GM12878 (cell line): Measurements from ENCODE around the gene RSPRY1. TPM values are rescaled to one million over a fixed set of nuclear protein-coding genes. Genes with fewer than 3 reads are reported as not detected.

Experiments
- ATAC-seq: fragments of 200-7000 bp; cut with Tn5 transposase; 3 replicates; pipeline ENCODE4 v1.9.1; 2020; ENCODE audit warnings: mild to moderate bottlenecking, moderate library complexity
- BruUV-seq: library from RNA; stranded (reverse); fragments of 400-500 nt; replicated peaks from 2 replicates; lab custom pipeline; 2021; lab: Mats Ljungman, UMichigan
- CTCF ChIA-PET: fragments of 300-600 bp; sonication (Branson Sonifier 250); formaldehyde crosslinking; extraction: SDS; loops from one replicate; lab custom pipeline; 2021; ENCODE audit warnings: inconsistent platforms; lab: Yijun Ruan, JAX
- POLR2A ChIA-PET: fragments of 350-600 bp; formaldehyde crosslinking; extraction: SDS; loops from one replicate; lab custom pipeline; 2021; ENCODE audit warnings: inconsistent platforms; lab: Charles Lee
- RAD21 ChIA-PET: fragments of 300-600 bp; sonication (Branson Sonifier 250); formaldehyde crosslinking; loops from one replicate; lab custom pipeline; 2023; ENCODE audit warnings: antibody characterized with exemption; ENCODE audit not compliant: unreplicated experiment; lab: Charles Lee
- SMC1A ChIA-PET: fragments of 300-600 bp; sonication (Branson Sonifier 250); formaldehyde crosslinking; loops from one replicate; lab custom pipeline; 2023; ENCODE audit not compliant: unreplicated experiment, uncharacterized antibody; lab: Charles Lee
- DNase-seq: peaks from one replicate; pipeline ENCODE4 v3.0.0-alpha.2; 2011; ENCODE audit warnings: low read depth, low spot score
- FAIRE-seq: peaks from 3 replicates; lab custom pipeline; 2011; peaks lifted over from hg19 to GRCh38; lab: Jason Lieb, UNC
- H2AFZ ChIP-seq: 2 replicates; pipeline ENCODE4 v1.6.0; 2011; ENCODE audit warnings: low read depth, low read length, control low read depth; ENCODE audit not compliant: control insufficient read depth
- H3K27ac ChIP-seq: 2 replicates; pipeline ENCODE4 v1.5.1; 2011; ENCODE audit warnings: control low read depth; ENCODE audit not compliant: control insufficient read depth, insufficient read depth
- H3K27me3 ChIP-seq, 2 experiments: replicated peaks in 1 of 2; 2 replicates each; pipeline versions ENCODE4 v1.6.0 to v1.6.1; 2011; ENCODE audit warnings: low read length in 1 of 2; ENCODE audit not compliant: control insufficient read depth in 2 of 2, insufficient read depth in 2 of 2
- H3K36me3 ChIP-seq, 2 experiments: 2 replicates each; pipeline ENCODE4 v1.5.1; 2011; ENCODE audit warnings: low read length in 1 of 2; ENCODE audit not compliant: control insufficient read depth in 2 of 2, insufficient read depth in 2 of 2
- H3K4me1 ChIP-seq: 2 replicates; pipeline ENCODE4 v1.6.1; 2011; ENCODE audit warnings: mild to moderate bottlenecking, low read length, moderate library complexity, mixed read lengths; ENCODE audit not compliant: control insufficient read depth, insufficient read depth
- H3K4me2 ChIP-seq: 2 replicates; pipeline ENCODE4 v1.6.0; 2011; ENCODE audit warnings: control low read depth; ENCODE audit not compliant: control insufficient read depth, insufficient read depth
- H3K4me3 ChIP-seq: fragments of 200-600 bp; sonication (generic); 2 replicates; pipeline ENCODE4 v1.5.1; 2016
- H3K79me2 ChIP-seq: 2 replicates; pipeline ENCODE4 v1.6.0; 2011; ENCODE audit warnings: low read length; ENCODE audit not compliant: control insufficient read depth, insufficient read depth
- H3K9ac ChIP-seq: 2 replicates; pipeline ENCODE4 v1.8.0; 2011; ENCODE audit warnings: low read length, control low read depth, mixed read lengths; ENCODE audit not compliant: control insufficient read depth, insufficient read depth
- H3K9me3 ChIP-seq: replicated peaks from 3 replicates; pipeline ENCODE4 v1.5.1; 2011; ENCODE audit warnings: mild to moderate bottlenecking, low read length; ENCODE audit not compliant: control insufficient read depth, insufficient read depth
- H4K20me1 ChIP-seq: 2 replicates; pipeline ENCODE4 v1.6.0; 2011; ENCODE audit not compliant: control insufficient read depth, insufficient read depth
- BHLHE40 ChIP-seq, 2 experiments: fragments of 450-650 bp in 1 of 2; IDR thresholded peaks; 2 replicates each; pipeline ENCODE4 v1.6.1; 2011 to 2017; ENCODE audit warnings: low read depth in 2 of 2, borderline replicate concordance in 1 of 2, improper control_type of control experiment in 1 of 2, low read length in 1 of 2, mild to moderate bottlenecking in 1 of 2
- BMI1 ChIP-seq: fragments of 450-650 bp; IDR thresholded peaks from 2 replicates; pipeline ENCODE4 v1.6.1; 2016; ENCODE audit warnings: mild to moderate bottlenecking, moderate library complexity, borderline replicate concordance
- GATAD2B ChIP-seq: fragments of 450-650 bp; conservative IDR thresholded peaks from 2 replicates; pipeline ENCODE4 v1.6.1; 2017; ENCODE audit warnings: low read depth, mild to moderate bottlenecking, moderate library complexity
- HCFC1 ChIP-seq: fragments of 150-350 bp; IDR thresholded peaks from 2 replicates; pipeline ENCODE4 v1.6.1; 2014; ENCODE audit warnings: low read length
- MXI1 ChIP-seq: fragments of 150-350 bp; IDR thresholded peaks from 2 replicates; pipeline ENCODE4 v1.6.1; 2011; ENCODE audit warnings: low read depth, mild to moderate bottlenecking, inconsistent platforms, low read length, improper control_type of control experiment
- NR2C2 ChIP-seq: IDR thresholded peaks from 2 replicates; pipeline ENCODE4 v1.6.1; 2011; ENCODE audit warnings: borderline replicate concordance, low read depth; ENCODE audit not compliant: control insufficient read depth, insufficient read length
- PAX8 ChIP-seq: fragments of 450-650 bp; IDR thresholded peaks from 2 replicates; pipeline ENCODE4 v1.6.1; 2017; ENCODE audit warnings: mild to moderate bottlenecking, moderate library complexity
- RCOR1 ChIP-seq: conservative IDR thresholded peaks from 2 replicates; pipeline ENCODE4 v1.6.1; 2012; ENCODE audit warnings: low read depth, low read length, improper control_type of control experiment
- SMAD1 ChIP-seq: fragments of 450-650 bp; IDR thresholded peaks from 2 replicates; pipeline ENCODE4 v1.6.1; 2018; ENCODE audit warnings: mild to moderate bottlenecking, low read depth; ENCODE audit not compliant: partially characterized antibody
- STAT3 ChIP-seq: IDR thresholded peaks from 2 replicates; pipeline ENCODE4 v1.6.1; 2011; ENCODE audit warnings: low read depth, low read length, improper control_type of control experiment
- YY1 ChIP-seq: IDR thresholded peaks from 2 replicates; pipeline ENCODE4 v1.6.1; 2011; ENCODE audit warnings: low read depth, mild to moderate bottlenecking, low read length
- ZNF622 ChIP-seq: fragments of 450-650 bp; IDR thresholded peaks from 2 replicates; pipeline ENCODE4 v1.6.1; 2017; ENCODE audit warnings: mild to moderate bottlenecking, inconsistent platforms
- WGBS: methylation state at CpG from one replicate; pipeline ENCODE4 v1.1.6; 2016; ENCODE audit warnings: low lambda C conversion rate; ENCODE audit not compliant: insufficient replicate concordance, insufficient coverage; ENCODE audit errors: missing lambda C conversion rate; 5-methylcytosine and 5-hydroxymethylcytosine counted together
- in situ Hi-C: fragments of 300-500 bp; cut with MboI; formaldehyde crosslinking; loops from 9 replicates; pipeline ENCODE4 v1.14.3; 2018; ENCODE audit warnings: mixed read lengths
- intact Hi-C: fragments of 100-400 bp; cut with micrococcal nuclease; formaldehyde crosslinking; loops from one replicate; pipeline ENCODE4 v1.14.2; 2022; ENCODE audit not compliant: unreplicated experiment
- polyA plus RNA-seq, 11 experiments: library from polyadenylated mRNA; depleted of rRNA in 4 of 11; unstranded in 6 of 11; stranded (reverse) in 5 of 11; fragments of >200 nt; fragmentation: Nextera tagmentation in 4 of 11; fragmentation: Illumina TruSeq in 1 of 11; extraction: Ambion mirVana in 4 of 11; extraction: Trizol in 1 of 11; gene quantifications; 1 replicate in 1 of 11; 2 replicates in 10 of 11; pipeline versions ENCODE4 v1.2.1 to v1.2.3, GENCODE V29; 2011 to 2016; ENCODE audit warnings: inconsistent platforms in 2 of 11, missing spikeins in 2 of 11, low read depth in 1 of 11
- total RNA-seq, 4 experiments: library from RNA; depleted of rRNA in 3 of 4; stranded (reverse); fragments of >200 nt in 3 of 4; fragmentation: Illumina TruSeq in 1 of 4; extraction: Trizol in 1 of 4; gene quantifications; 2 replicates each; pipeline versions ENCODE4 v1.2.1 to v1.2.3, GENCODE V29; 2013 to 2021
- TF ChIP-seq, protein P1 (sequence below): fragments of 450-650 bp; IDR thresholded peaks from 2 replicates; pipeline ENCODE4 v1.6.1; 2017; ENCODE audit warnings: borderline replicate concordance
- TF ChIP-seq, protein P2 (sequence below): fragments of 450-650 bp; IDR thresholded peaks from 2 replicates; pipeline ENCODE4 v1.6.1; 2017; ENCODE audit warnings: mild to moderate bottlenecking, low read depth, inconsistent platforms; ENCODE audit not compliant: poor library complexity, severe bottlenecking
- TF ChIP-seq, protein P3 (sequence below): fragments of 450-650 bp; IDR thresholded peaks from 2 replicates; pipeline ENCODE4 v1.6.1; 2017; ENCODE audit warnings: mild to moderate bottlenecking, moderate library complexity

Gene RSPRY1
- total and polyA plus RNA-seq, 10 of the 15 experiments (the other 5 are each of a cell fraction or from before 2014, with no cell fraction given), result 18.5 to 57.0 (median 41.2) TPM

DNA sequence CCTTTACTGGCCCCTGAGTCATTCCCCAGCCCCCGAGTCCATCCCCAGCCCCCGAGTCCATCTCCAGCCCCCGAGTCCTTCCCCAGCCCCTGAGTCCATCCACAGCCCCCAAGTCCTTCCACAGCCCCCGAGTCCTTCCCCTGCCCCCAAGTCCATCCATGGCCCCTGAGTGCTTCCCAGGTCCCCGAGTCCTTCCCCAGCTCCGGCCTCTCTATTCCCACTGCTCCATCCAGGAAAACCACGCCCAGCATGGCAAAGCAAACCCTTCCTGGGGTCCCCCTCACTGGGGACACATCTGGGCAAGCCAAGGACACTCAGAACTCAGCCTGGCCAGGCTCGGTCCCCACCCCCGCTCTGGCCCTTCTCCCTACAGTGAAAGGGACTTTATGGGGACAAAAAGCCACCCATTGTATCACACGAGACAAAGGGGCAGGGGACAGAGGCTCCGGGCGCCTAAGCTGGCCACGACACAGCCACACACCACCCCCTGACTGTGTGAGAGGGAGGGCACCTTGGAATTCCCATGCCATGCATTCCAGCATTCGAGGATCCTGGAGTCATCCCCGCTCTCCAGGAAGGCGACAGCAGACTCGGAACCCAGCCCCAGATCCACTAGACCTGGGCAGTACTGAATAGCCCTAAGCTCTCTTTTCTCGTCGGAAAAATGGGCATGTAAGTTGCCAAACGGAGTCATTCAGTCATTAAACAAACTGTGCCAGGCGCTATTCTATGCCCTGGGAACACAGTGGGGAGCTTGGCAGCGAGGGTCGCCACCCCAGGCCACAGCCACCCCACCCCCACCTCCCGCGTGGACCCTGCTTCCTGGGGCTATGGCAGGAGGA is 84.3 kb downstream of the RSPRY1 start (continued):
- no peak for TF ChIP-seq RCOR1
- TF ChIP-seq STAT3, result no peak
- TF ChIP-seq, protein P1, sequence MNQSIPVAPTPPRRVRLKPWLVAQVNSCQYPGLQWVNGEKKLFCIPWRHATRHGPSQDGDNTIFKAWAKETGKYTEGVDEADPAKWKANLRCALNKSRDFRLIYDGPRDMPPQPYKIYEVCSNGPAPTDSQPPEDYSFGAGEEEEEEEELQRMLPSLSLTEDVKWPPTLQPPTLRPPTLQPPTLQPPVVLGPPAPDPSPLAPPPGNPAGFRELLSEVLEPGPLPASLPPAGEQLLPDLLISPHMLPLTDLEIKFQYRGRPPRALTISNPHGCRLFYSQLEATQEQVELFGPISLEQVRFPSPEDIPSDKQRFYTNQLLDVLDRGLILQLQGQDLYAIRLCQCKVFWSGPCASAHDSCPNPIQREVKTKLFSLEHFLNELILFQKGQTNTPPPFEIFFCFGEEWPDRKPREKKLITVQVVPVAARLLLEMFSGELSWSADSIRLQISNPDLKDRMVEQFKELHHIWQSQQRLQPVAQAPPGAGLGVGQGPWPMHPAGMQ, result no peak

DNA sequence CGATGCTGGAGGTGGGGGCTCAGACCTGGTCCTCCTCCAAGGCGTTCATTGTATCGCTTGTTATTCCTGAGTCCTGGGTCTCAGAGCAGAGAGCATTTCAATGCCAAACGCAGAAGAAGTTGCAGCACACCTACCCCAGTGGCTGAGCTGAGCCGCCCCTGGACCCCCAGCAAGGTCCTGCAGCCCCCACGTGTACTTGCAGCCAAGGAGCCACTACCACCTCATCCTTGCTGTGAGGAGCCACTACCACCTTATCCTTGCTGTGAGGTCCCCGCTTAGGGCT is 84.9 kb downstream of the RSPRY1 start:
- ChIA-PET POLR2A (interaction anchor here (0.6 kb wide), 1 partner anchor 58 kb away, joined by 5 read pairs; no protein-coding TSS in a partner anchor), RAD21 (no interaction called here), CTCF (no interaction called here), SMC1A (no interaction called here)
- no TSS peak for BruUV-seq
- in situ Hi-C loops (no loop called here), intact Hi-C loops (no loop called here)
- Histone ChIP-seq H3K27me3 (no peaks in the 10 kb centered on the region), H3K27ac (no peak overlapping the region), H3K9me3 (no peaks in the 10 kb centered on the region), H3K9ac (no peak overlapping the region), H4K20me1 (no peaks in the 10 kb centered on the region), H3K4me2 (no peak overlapping the region), H3K4me3 (no peak overlapping the region), H3K79me2 (no peaks in the 10 kb centered on the region), H3K4me1 (no peaks in the 10 kb centered on the region), H3K36me3 (no peaks in the 10 kb centered on the region), H2AFZ (no peak overlapping the region)
- 59% methylated on average over 7 of the region's 7 CpGs for WGBS
- ATAC-seq (no peak), FAIRE-seq (no peak), DNase-seq (no peak)
- TF ChIP-seq YY1 (no peak), PAX8 (no peak), BHLHE40 (IDR thresholded peaks at IDR 0.05; ENCODE audit: borderline replicate concordance in 1 of 2, low read depth in 2 of 2, low read length in 1 of 2) (no peak), HCFC1 (no peak), NR2C2 (no peak), GATAD2B (no peak), BMI1 (no peak), SMAD1 (no peak), ZNF622 (no peak), MXI1 (no peak)
- TF ChIP-seq, protein P2, sequence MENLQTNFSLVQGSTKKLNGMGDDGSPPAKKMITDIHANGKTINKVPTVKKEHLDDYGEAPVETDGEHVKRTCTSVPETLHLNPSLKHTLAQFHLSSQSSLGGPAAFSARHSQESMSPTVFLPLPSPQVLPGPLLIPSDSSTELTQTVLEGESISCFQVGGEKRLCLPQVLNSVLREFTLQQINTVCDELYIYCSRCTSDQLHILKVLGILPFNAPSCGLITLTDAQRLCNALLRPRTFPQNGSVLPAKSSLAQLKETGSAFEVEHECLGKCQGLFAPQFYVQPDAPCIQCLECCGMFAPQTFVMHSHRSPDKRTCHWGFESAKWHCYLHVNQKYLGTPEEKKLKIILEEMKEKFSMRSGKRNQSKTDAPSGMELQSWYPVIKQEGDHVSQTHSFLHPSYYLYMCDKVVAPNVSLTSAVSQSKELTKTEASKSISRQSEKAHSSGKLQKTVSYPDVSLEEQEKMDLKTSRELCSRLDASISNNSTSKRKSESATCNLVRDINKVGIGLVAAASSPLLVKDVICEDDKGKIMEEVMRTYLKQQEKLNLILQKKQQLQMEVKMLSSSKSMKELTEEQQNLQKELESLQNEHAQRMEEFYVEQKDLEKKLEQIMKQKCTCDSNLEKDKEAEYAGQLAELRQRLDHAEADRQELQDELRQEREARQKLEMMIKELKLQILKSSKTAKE, result no peak
- TF ChIP-seq, protein P3, sequence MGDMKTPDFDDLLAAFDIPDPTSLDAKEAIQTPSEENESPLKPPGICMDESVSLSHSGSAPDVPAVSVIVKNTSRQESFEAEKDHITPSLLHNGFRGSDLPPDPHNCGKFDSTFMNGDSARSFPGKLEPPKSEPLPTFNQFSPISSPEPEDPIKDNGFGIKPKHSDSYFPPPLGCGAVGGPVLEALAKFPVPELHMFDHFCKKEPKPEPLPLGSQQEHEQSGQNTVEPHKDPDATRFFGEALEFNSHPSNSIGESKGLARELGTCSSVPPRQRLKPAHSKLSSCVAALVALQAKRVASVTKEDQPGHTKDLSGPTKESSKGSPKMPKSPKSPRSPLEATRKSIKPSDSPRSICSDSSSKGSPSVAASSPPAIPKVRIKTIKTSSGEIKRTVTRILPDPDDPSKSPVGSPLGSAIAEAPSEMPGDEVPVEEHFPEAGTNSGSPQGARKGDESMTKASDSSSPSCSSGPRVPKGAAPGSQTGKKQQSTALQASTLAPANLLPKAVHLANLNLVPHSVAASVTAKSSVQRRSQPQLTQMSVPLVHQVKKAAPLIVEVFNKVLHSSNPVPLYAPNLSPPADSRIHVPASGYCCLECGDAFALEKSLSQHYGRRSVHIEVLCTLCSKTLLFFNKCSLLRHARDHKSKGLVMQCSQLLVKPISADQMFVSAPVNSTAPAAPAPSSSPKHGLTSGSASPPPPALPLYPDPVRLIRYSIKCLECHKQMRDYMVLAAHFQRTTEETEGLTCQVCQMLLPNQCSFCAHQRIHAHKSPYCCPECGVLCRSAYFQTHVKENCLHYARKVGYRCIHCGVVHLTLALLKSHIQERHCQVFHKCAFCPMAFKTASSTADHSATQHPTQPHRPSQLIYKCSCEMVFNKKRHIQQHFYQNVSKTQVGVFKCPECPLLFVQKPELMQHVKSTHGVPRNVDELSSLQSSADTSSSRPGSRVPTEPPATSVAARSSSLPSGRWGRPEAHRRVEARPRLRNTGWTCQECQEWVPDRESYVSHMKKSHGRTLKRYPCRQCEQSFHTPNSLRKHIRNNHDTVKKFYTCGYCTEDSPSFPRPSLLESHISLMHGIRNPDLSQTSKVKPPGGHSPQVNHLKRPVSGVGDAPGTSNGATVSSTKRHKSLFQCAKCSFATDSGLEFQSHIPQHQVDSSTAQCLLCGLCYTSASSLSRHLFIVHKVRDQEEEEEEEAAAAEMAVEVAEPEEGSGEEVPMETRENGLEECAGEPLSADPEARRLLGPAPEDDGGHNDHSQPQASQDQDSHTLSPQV, result no peak
